SK-N-SH (cell line): ENCODE data around the gene ZMYND8. TPM values are rescaled to one million over a fixed set of nuclear protein-coding genes. Genes with fewer than 3 reads are reported as not detected.

ENCODE experiments used
- CTCF ChIA-PET: fragments of 300-600, 350-600 bp; formaldehyde crosslinking; extraction: SDS; loops from one replicate; lab custom pipeline; 2021; lab: Yijun Ruan, JAX
- POLR2A ChIA-PET: fragments of 350-600 bp; sonication (Branson Sonifier 250); formaldehyde crosslinking; extraction: SDS; loops from one replicate; lab custom pipeline; 2020; ENCODE audit warnings: antibody characterized with exemption, inconsistent platforms; lab: Yijun Ruan, JAX
- DNase-seq: peaks from one replicate; pipeline ENCODE4 v3.0.0; 2012
- H2AFZ ChIP-seq: fragments of 200-600 bp; sonication (generic); 2 replicates; pipeline ENCODE4 v1.8.1; 2016; ENCODE audit warnings: antibody characterized with exemption, mild to moderate bottlenecking, low read depth
- H3F3A ChIP-seq: fragments of 200-600 bp; sonication (generic); replicated peaks from 2 replicates; pipeline ENCODE3; 2016; ENCODE audit warnings: antibody characterized with exemption, mild to moderate bottlenecking; ENCODE audit not compliant: insufficient read depth
- H3K27ac ChIP-seq, 2 experiments: fragments of 200-500 bp in 1 of 2; fragments of 200-600 bp in 1 of 2; sonication (Bioruptor generic) in 1 of 2; sonication (generic), shearing (Covaris generic) in 1 of 2; 2 replicates each; pipeline versions ENCODE4 v1.5.1 to v1.6.1; 2014 to 2016; ENCODE audit warnings: low read depth in 2 of 2, inconsistent platforms in 1 of 2, low read length in 1 of 2, mild to moderate bottlenecking in 1 of 2, mixed read lengths in 1 of 2
- H3K27me3 ChIP-seq: fragments of 200-600 bp; sonication (generic), shearing (Covaris generic); 2 replicates; pipeline ENCODE4 v1.6.1; 2016; ENCODE audit warnings: mixed run types; ENCODE audit not compliant: insufficient read depth
- H3K36me3 ChIP-seq, 2 experiments: fragments of 200-500 bp in 1 of 2; fragments of 200-600 bp in 1 of 2; sonication (Bioruptor generic) in 1 of 2; sonication (generic) in 1 of 2; replicated peaks in 1 of 2; 2 replicates each; pipeline versions ENCODE3 to v1.5.1; 2014 to 2016; ENCODE audit warnings: low read length in 1 of 2, mild to moderate bottlenecking in 1 of 2; ENCODE audit not compliant: insufficient read depth in 2 of 2, control insufficient read depth in 1 of 2
- H3K4me1 ChIP-seq, 2 experiments: fragments of 200-500 bp in 1 of 2; fragments of 200-600 bp in 1 of 2; sonication (Bioruptor generic) in 1 of 2; sonication (generic), shearing (Covaris generic) in 1 of 2; 2 replicates each; pipeline versions ENCODE4 v1.5.1 to v1.6.1; 2014 to 2016; ENCODE audit warnings: low read depth in 1 of 2, low read length in 1 of 2, mixed run types in 1 of 2; ENCODE audit not compliant: insufficient read depth in 2 of 2, control insufficient read depth in 1 of 2
- H3K4me2 ChIP-seq: fragments of 200-600 bp; sonication (generic), shearing (Covaris generic); 2 replicates; pipeline ENCODE4 v1.6.1; 2017; ENCODE audit warnings: mixed run types
- H3K4me3 ChIP-seq, 2 experiments: fragments of 200-500 bp in 1 of 2; fragments of 200-600 bp in 1 of 2; sonication (Bioruptor generic) in 1 of 2; sonication (generic), shearing (Covaris generic) in 1 of 2; 2 replicates each; pipeline versions ENCODE4 v1.5.1 to v1.8.1; 2014 to 2016; ENCODE audit warnings: low read depth in 2 of 2, inconsistent platforms in 1 of 2, low read length in 1 of 2, mild to moderate bottlenecking in 1 of 2, mixed read lengths in 1 of 2, moderate library complexity in 1 of 2
- H3K79me2 ChIP-seq: fragments of 200-600 bp; sonication (generic); 2 replicates; pipeline ENCODE4 v1.8.1; 2017; ENCODE audit warnings: mild to moderate bottlenecking; ENCODE audit not compliant: insufficient read depth
- H3K9ac ChIP-seq: fragments of 200-600 bp; sonication (generic); 2 replicates; pipeline ENCODE4 v1.6.1; 2017; ENCODE audit warnings: mixed run types
- H3K9me2 ChIP-seq: fragments of 200-600 bp; sonication (generic); 2 replicates; pipeline ENCODE4 v1.6.1; 2017; ENCODE audit warnings: mixed run types
- H3K9me3 ChIP-seq: fragments of 200-600 bp; sonication (generic); 2 replicates; pipeline ENCODE4 v1.6.1; 2017; ENCODE audit warnings: mixed run types, mild to moderate bottlenecking, moderate library complexity
- H4K20me1 ChIP-seq: fragments of 200-600 bp; sonication (generic); 2 replicates; pipeline ENCODE4 v1.6.1; 2017; ENCODE audit warnings: mild to moderate bottlenecking, mixed run types; ENCODE audit not compliant: insufficient read depth
- CHD2 ChIP-seq: fragments of 150-350 bp; IDR thresholded peaks from 2 replicates; pipeline ENCODE4 v1.6.1; 2018; ENCODE audit warnings: low read length; ENCODE audit not compliant: partially characterized antibody
- CTCF ChIP-seq: fragments of 200-600 bp; sonication (generic); IDR thresholded peaks from 2 replicates; pipeline ENCODE4 v1.6.1; 2017; ENCODE audit warnings: antibody characterized with exemption, mild to moderate bottlenecking, moderate library complexity
- ELF1 ChIP-seq: IDR thresholded peaks from 2 replicates; pipeline ENCODE4 v1.4.0; 2012
- EP300 ChIP-seq, 2 experiments: IDR thresholded peaks; 2 replicates each; pipeline versions ENCODE4 v1.4.0 to v1.6.1; 2012; ENCODE audit warnings: borderline replicate concordance in 1 of 2, low read depth in 1 of 2, low read length in 1 of 2
- FOSL2 ChIP-seq: IDR thresholded peaks from 2 replicates; pipeline ENCODE4 v1.4.0; 2012; ENCODE audit warnings: low read depth, mild to moderate bottlenecking, moderate library complexity, borderline replicate concordance
- GATA2 ChIP-seq: sonication (generic); formaldehyde crosslinking; IDR thresholded peaks from 2 replicates; pipeline ENCODE4 v1.5.0; 2020; ENCODE audit warnings: mild to moderate bottlenecking, missing genetic modification reagents
- JUND ChIP-seq: IDR thresholded peaks from 2 replicates; pipeline ENCODE4 v1.4.0; 2012
- MAX ChIP-seq: IDR thresholded peaks from 2 replicates; pipeline ENCODE4 v1.4.0; 2012; ENCODE audit warnings: low read depth
- MEF2A ChIP-seq: IDR thresholded peaks from 2 replicates; pipeline ENCODE4 v1.4.0; 2012; ENCODE audit warnings: low read depth, borderline replicate concordance
- MXI1 ChIP-seq: IDR thresholded peaks from 2 replicates; pipeline ENCODE4 v1.6.1; 2012; ENCODE audit warnings: mild to moderate bottlenecking, low read depth, low read length, improper control_type of control experiment
- NFIC ChIP-seq: IDR thresholded peaks from 2 replicates; pipeline ENCODE4 v1.4.0; 2012; ENCODE audit warnings: borderline replicate concordance
- NRF1 ChIP-seq: IDR thresholded peaks from 2 replicates; pipeline ENCODE4 v1.6.1; 2012; ENCODE audit warnings: low read depth, mild to moderate bottlenecking, low read length
- POLR2AphosphoS5 ChIP-seq: IDR thresholded peaks from 2 replicates; pipeline ENCODE4 v1.6.1; 2012; ENCODE audit warnings: low read depth, low read length
- RCOR1 ChIP-seq: fragments of 150-350 bp; IDR thresholded peaks from 2 replicates; pipeline ENCODE4 v1.6.1; 2017; ENCODE audit warnings: antibody characterized with exemption, low read length
- RXRA ChIP-seq: IDR thresholded peaks from 2 replicates; pipeline ENCODE4 v1.4.0; 2012; ENCODE audit warnings: low read depth, mild to moderate bottlenecking, borderline replicate concordance
- SIN3A ChIP-seq: IDR thresholded peaks from 2 replicates; pipeline ENCODE4 v1.6.1; 2012; ENCODE audit warnings: low read depth, mild to moderate bottlenecking, low read length, moderate library complexity, borderline replicate concordance
- TAF1 ChIP-seq: IDR thresholded peaks from 2 replicates; pipeline ENCODE4 v1.6.1; 2012; ENCODE audit warnings: low read depth, mild to moderate bottlenecking, low read length, moderate library complexity, borderline replicate concordance
- TCF12 ChIP-seq: IDR thresholded peaks from 2 replicates; pipeline ENCODE4 v1.4.0; 2012
- USF2 ChIP-seq: fragments of 150-350 bp; IDR thresholded peaks from 2 replicates; pipeline ENCODE4 v1.6.1; 2017; ENCODE audit warnings: antibody characterized with exemption, low read length, low read depth, borderline replicate concordance
- ZBTB33 ChIP-seq: IDR thresholded peaks from 2 replicates; pipeline ENCODE4 v1.4.0; 2012; ENCODE audit warnings: low read depth, borderline replicate concordance
- WGBS: methylation state at CpG from one replicate; pipeline ENCODE4 v1.1.6; 2017; ENCODE audit warnings: low lambda C conversion rate; 5-methylcytosine and 5-hydroxymethylcytosine counted together
- polyA plus RNA-seq, 3 experiments: library from polyadenylated mRNA; depleted of rRNA; stranded (reverse); fragments of >200 nt; gene quantifications; 2 replicates each; pipeline ENCODE4 v1.2.3, GENCODE V29; 2012

Gene ZMYND8
- polyA plus RNA-seq, 1 of the 3 experiments (the other 2 are of a cell fraction): 25.3 TPM

GRCh38 chr20:47355489-47356219 lies 845 bp downstream of the ZMYND8 start:
- Histone ChIP-seq H3K4me2 (peak overlapping the region; percentile 79), H3K79me2 (peaks cover 61% of the 10 kb centered on the region), H3K4me1 (peaks cover 77 to 89% of the 10 kb centered on the region in 2 experiments), H3K36me3 (peaks cover 2 to 10% of the 10 kb centered on the region in 2 experiments), H3K27me3 (no peaks in the 10 kb centered on the region), H3K9me2 (no peaks in the 10 kb centered on the region), H4K20me1 (no peaks in the 10 kb centered on the region), H3K4me3 (peak overlapping the region; percentile 42 to 52), H3F3A (peaks cover 50% of the 10 kb centered on the region), H3K9ac (peak overlapping the region; percentile 89), H3K27ac (peak overlapping the region; percentile 97 to 100), H2AFZ (no peak overlapping the region), H3K9me3 (no peaks in the 10 kb centered on the region)
- CTCF ChIA-PET: interaction anchor here (1.1 to 13.1 kb wide), 5 partner anchors 8 to 83 kb away, joined by 3 to 99 read pairs (median 3); no protein-coding TSS in a partner anchor
- no peak for DNase-seq
- POLR2A ChIA-PET: interaction anchor here (1.1 to 1.4 kb wide), 3 partner anchors 12 to 82 kb away, joined by 3 to 4 read pairs (median 4); no protein-coding TSS in a partner anchor
- no peak for TF ChIP-seq EP300 (IDR thresholded peaks at IDR 0.05; ENCODE audit: borderline replicate concordance in 1 of 2, low read depth in 1 of 2, low read length in 1 of 2)
- no peak for TF ChIP-seq ELF1
- no peak for TF ChIP-seq CHD2
- TF ChIP-seq MXI1: no peak
- no peak for TF ChIP-seq FOSL2
- TF ChIP-seq TCF12: no peak
- 0% methylated on average over 2 of the region's 2 CpGs for WGBS

GRCh38 chr20:47354714-47355488 lies 1.6 kb downstream of the ZMYND8 start:
- peak overlapping the region; percentile 89 for H3K9ac ChIP-seq
- TF ChIP-seq EP300 (IDR thresholded peaks at IDR 0.05; ENCODE audit: borderline replicate concordance in 1 of 2, low read depth in 1 of 2, low read length in 1 of 2): no peak
- TF ChIP-seq TAF1: no peak
- no peak for TF ChIP-seq MAX
- no peak for TF ChIP-seq POLR2AphosphoS5
- no peak for TF ChIP-seq RCOR1
- no peak for TF ChIP-seq NFIC
- TF ChIP-seq JUND: no peak
- no peak for TF ChIP-seq NRF1
- TF ChIP-seq MEF2A: no peak
- TF ChIP-seq RXRA: no peak
- no peak for TF ChIP-seq GATA2
- no peak for TF ChIP-seq ZBTB33
- no peak for TF ChIP-seq USF2
- no peak for TF ChIP-seq MXI1
- no peak for TF ChIP-seq CTCF
- TF ChIP-seq SIN3A: no peak
- TF ChIP-seq TCF12: no peak
- peak overlapping the region; percentile 79 for H3K4me2 ChIP-seq
- 0 out of 2 replicates have a peak overlapping the region, but pooled peaks have one; percentile 13 for H2AFZ ChIP-seq
- no peaks in the 10 kb centered on the region for H4K20me1 ChIP-seq
- H3K4me3 ChIP-seq: peak overlapping the region; percentile 42 to 52
- peaks cover 69% of the 10 kb centered on the region for H3K79me2 ChIP-seq
- CTCF ChIA-PET: interaction anchor here (0.7 to 13.1 kb wide), 4 partner anchors 15 to 157 kb away, joined by 3 to 99 read pairs (median 39); no protein-coding TSS in a partner anchor
- WGBS: 62% methylated on average over 4 of the region's 4 CpGs
- H3K36me3 ChIP-seq: peaks cover 2 to 10% of the 10 kb centered on the region in 2 experiments
- peaks cover 77 to 88% of the 10 kb centered on the region in 2 experiments for H3K4me1 ChIP-seq
- peak overlapping the region; percentile 97 to 100 for H3K27ac ChIP-seq
- POLR2A ChIA-PET: no interaction called here
- no peaks in the 10 kb centered on the region for H3K27me3 ChIP-seq
- H3F3A ChIP-seq: peaks cover 45% of the 10 kb centered on the region
- no peak for DNase-seq
- H3K9me3 ChIP-seq: no peaks in the 10 kb centered on the region
- no peaks in the 10 kb centered on the region for H3K9me2 ChIP-seq
